K562 (cell line): ENCODE results near the gene UBALD2. TPM values are rescaled to one million over a fixed set of nuclear protein-coding genes. Genes with fewer than 3 reads are reported as not detected.

ENCODE experiments used
- EWSR1 ChIP-seq: fragments of 450-650 bp; IDR thresholded peaks from 2 replicates; pipeline ENCODE4 v1.6.1; 2018; ENCODE audit warnings: borderline replicate concordance, mild to moderate bottlenecking, low read depth, moderate library complexity; ENCODE audit not compliant: partially characterized antibody
- FIP1L1 ChIP-seq: fragments of 200-400 bp; formaldehyde crosslinking; IDR thresholded peaks from 2 replicates; pipeline ENCODE4 v1.6.1; 2018; ENCODE audit warnings: mild to moderate bottlenecking, low read depth, low read length; ENCODE audit not compliant: poor library complexity, severe bottlenecking
- FOS ChIP-seq: IDR thresholded peaks from 3 replicates; pipeline ENCODE4 v1.6.1; 2011; ENCODE audit not compliant: insufficient read length; ENCODE audit errors: extremely low read depth
- HMGN3 ChIP-seq: IDR thresholded peaks from 2 replicates; pipeline ENCODE4 v1.6.1; 2011; ENCODE audit warnings: borderline replicate concordance, low read depth, mild to moderate bottlenecking, mixed read lengths, low read length; ENCODE audit not compliant: insufficient read length; ENCODE audit errors: extremely low read depth
- MCM2 ChIP-seq: fragments of 450-650 bp; IDR thresholded peaks from 2 replicates; pipeline ENCODE4 v1.6.1; 2017; ENCODE audit warnings: low read depth, mild to moderate bottlenecking
- MYC ChIP-seq, 2 experiments: fragments of 250-450 bp in 1 of 2; sonication (Bioruptor Pico) in 1 of 2; IDR thresholded peaks; 2 replicates each; pipeline versions ENCODE4 v1.5.1 to v1.6.1; 2012 to 2021; ENCODE audit warnings: low read depth in 2 of 2, borderline replicate concordance in 1 of 2, improper control_type of control experiment in 1 of 2, low read length in 1 of 2, mild to moderate bottlenecking in 1 of 2, moderate library complexity in 1 of 2
- NKRF ChIP-seq: fragments of 450-650 bp; IDR thresholded peaks from 2 replicates; pipeline ENCODE4 v1.6.1; 2016; ENCODE audit warnings: borderline replicate concordance
- SAP30 ChIP-seq: fragments of 200-600 bp; sonication (generic); IDR thresholded peaks from 2 replicates; pipeline ENCODE4 v1.6.1; 2012; ENCODE audit warnings: borderline replicate concordance, low read depth, mild to moderate bottlenecking, moderate library complexity, low read length, control low read depth, inconsistent platforms; ENCODE audit not compliant: insufficient read depth, poor library complexity, severe bottlenecking
- SMARCE1 ChIP-seq: fragments of 450-650 bp; IDR thresholded peaks from 2 replicates; pipeline ENCODE4 v1.7.1; 2016; ENCODE audit warnings: mild to moderate bottlenecking
- USF2 ChIP-seq: sonication (generic); formaldehyde crosslinking; IDR thresholded peaks from 2 replicates; pipeline ENCODE4 v1.5.0; 2020; ENCODE audit warnings: missing genetic modification reagents
- YY1 ChIP-seq, 3 experiments: IDR thresholded peaks; 2 replicates each; pipeline ENCODE4 v1.6.1; 2011; ENCODE audit warnings: low read length in 2 of 3, mild to moderate bottlenecking in 2 of 3, moderate library complexity in 2 of 3, borderline replicate concordance in 1 of 3, control low read depth in 1 of 3, low read depth in 1 of 3; ENCODE audit not compliant: insufficient read depth in 3 of 3, insufficient replicate concordance in 2 of 3, control insufficient read depth in 1 of 3, insufficient read length in 1 of 3; ENCODE audit errors: extremely low read depth in 1 of 3
- ZNF282 ChIP-seq: sonication (generic); formaldehyde crosslinking; IDR thresholded peaks from 2 replicates; pipeline ENCODE4 v1.8.1; 2023; ENCODE audit warnings: missing genetic modification reagents
- ZNF431 ChIP-seq: sonication (generic); formaldehyde crosslinking; IDR thresholded peaks from 2 replicates; pipeline ENCODE4 v1.8.0; 2022; ENCODE audit warnings: mild to moderate bottlenecking, missing genetic modification reagents
- ZNF766 ChIP-seq: fragments of 200-800 bp; sonication (Bioruptor generic); conservative IDR thresholded peaks from 2 replicates; pipeline ENCODE4 v1.6.1; 2016; ENCODE audit warnings: missing genetic modification characterization, missing compliant biosample characterization
- ZSCAN32 ChIP-seq: fragments of 450-650 bp; formaldehyde crosslinking; IDR thresholded peaks from 2 replicates; pipeline ENCODE4 v1.4.0; 2020; ENCODE audit warnings: mild to moderate bottlenecking, moderate library complexity
- polyA plus RNA-seq, 8 experiments: library from polyadenylated mRNA; depleted of rRNA in 4 of 8; stranded (reverse) in 5 of 8; unstranded in 3 of 8; fragments of >200 nt; fragmentation: Nextera tagmentation in 2 of 8; fragmentation: Illumina TruSeq in 1 of 8; extraction: Ambion mirVana in 2 of 8; extraction: Trizol in 1 of 8; gene quantifications; 2 replicates each; pipeline versions ENCODE4 v1.2.1 to v1.2.3, GENCODE V29; 2011 to 2014; ENCODE audit warnings: inconsistent platforms in 1 of 8, missing spikeins in 1 of 8
- total RNA-seq, 7 experiments: library from RNA; depleted of rRNA in 6 of 7; stranded (reverse); fragments of >200 nt in 6 of 7; fragmentation: Illumina TruSeq in 2 of 7; extraction: Trizol in 2 of 7; gene quantifications; 2 replicates each; pipeline versions ENCODE4 v1.2.1 to v1.2.3, GENCODE V29; 2011 to 2021; ENCODE audit warnings: low replicate concordance in 1 of 7
- TF ChIP-seq, protein P1 (sequence below): fragments of 450-650 bp; IDR thresholded peaks from 2 replicates; pipeline ENCODE4 v1.7.1; 2018; ENCODE audit warnings: mild to moderate bottlenecking, low read depth; ENCODE audit not compliant: partially characterized antibody
- TF ChIP-seq, protein P2 (sequence below): fragments of 450-650 bp; formaldehyde crosslinking; IDR thresholded peaks from 2 replicates; pipeline ENCODE4 v1.4.0; 2022; ENCODE audit warnings: mild to moderate bottlenecking, moderate library complexity

Gene UBALD2
- total and polyA plus RNA-seq, 9 of the 15 experiments (the other 6 are each of a cell fraction or from before 2014, with no cell fraction given): 2.3 to 94.1 (median 25.3) TPM

GRCh38 chr17:76240461-76241203 lies 24.5 kb upstream of the UBALD2 start, which contains the start of gene RNF157 (continued):
- TF ChIP-seq, protein P1, sequence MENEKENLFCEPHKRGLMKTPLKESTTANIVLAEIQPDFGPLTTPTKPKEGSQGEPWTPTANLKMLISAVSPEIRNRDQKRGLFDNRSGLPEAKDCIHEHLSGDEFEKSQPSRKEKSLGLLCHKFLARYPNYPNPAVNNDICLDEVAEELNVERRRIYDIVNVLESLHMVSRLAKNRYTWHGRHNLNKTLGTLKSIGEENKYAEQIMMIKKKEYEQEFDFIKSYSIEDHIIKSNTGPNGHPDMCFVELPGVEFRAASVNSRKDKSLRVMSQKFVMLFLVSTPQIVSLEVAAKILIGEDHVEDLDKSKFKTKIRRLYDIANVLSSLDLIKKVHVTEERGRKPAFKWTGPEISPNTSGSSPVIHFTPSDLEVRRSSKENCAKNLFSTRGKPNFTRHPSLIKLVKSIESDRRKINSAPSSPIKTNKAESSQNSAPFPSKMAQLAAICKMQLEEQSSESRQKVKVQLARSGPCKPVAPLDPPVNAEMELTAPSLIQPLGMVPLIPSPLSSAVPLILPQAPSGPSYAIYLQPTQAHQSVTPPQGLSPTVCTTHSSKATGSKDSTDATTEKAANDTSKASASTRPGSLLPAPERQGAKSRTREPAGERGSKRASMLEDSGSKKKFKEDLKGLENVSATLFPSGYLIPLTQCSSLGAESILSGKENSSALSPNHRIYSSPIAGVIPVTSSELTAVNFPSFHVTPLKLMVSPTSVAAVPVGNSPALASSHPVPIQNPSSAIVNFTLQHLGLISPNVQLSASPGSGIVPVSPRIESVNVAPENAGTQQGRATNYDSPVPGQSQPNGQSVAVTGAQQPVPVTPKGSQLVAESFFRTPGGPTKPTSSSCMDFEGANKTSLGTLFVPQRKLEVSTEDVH: no peak
- TF ChIP-seq NKRF (peak; percentile 73; the same call in 1 of the 2 replicates), ZNF282 (no peak), FOS (peak; percentile 72), MYC (IDR thresholded peaks at IDR 0.05; ENCODE audit: low read depth, low read length) (peak; percentile 61; the same call in 1 of the 2 replicates), MYC (CRISPR knock-in tag; IDR thresholded peaks at IDR 0.05; ENCODE audit: borderline replicate concordance, low read depth) (0 out of 2 replicates have a peak, but pooled peaks have one; percentile 66), ZNF431 (no peak), YY1 (IDR thresholded peaks at IDR 0.05; ENCODE audit: borderline replicate concordance in 1 of 3, control insufficient read depth in 1 of 3, extremely low read depth in 1 of 3, insufficient read depth in 3 of 3, insufficient read length in 1 of 3, insufficient replicate concordance in 2 of 3, low read depth in 1 of 3, low read length in 2 of 3) (peak in 2 of 3 experiments; percentile 51 to 86), SMARCE1 (peak; percentile 44; the same call in 1 of the 2 replicates), USF2 (CRISPR knock-in tag) (no peak), EWSR1 (no peak), HMGN3 (no peak), MCM2 (no peak), FIP1L1 (no peak), ZSCAN32 (CRISPR knock-in tag) (no peak), ZNF766 (CRISPR knock-in tag) (no peak), SAP30 (peak; percentile 65)
- TF ChIP-seq, protein P2, sequence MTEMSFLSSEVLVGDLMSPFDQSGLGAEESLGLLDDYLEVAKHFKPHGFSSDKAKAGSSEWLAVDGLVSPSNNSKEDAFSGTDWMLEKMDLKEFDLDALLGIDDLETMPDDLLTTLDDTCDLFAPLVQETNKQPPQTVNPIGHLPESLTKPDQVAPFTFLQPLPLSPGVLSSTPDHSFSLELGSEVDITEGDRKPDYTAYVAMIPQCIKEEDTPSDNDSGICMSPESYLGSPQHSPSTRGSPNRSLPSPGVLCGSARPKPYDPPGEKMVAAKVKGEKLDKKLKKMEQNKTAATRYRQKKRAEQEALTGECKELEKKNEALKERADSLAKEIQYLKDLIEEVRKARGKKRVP: no peak
